Activated CD4-positive, alpha-beta T cell treated with anti-CD3 and anti-CD28 coated beads, Interleukin-2, amount 50 U/mL, for 16 hours (primary cell): ENCODE data around the gene RNF111.
A peak's percentile ranks its signal among the peaks of the same experiment; 100 is the strongest.
"Not testable (repeated sequence)": the region's sequence is repeated elsewhere in the genome, so short reads cannot be mapped to it uniquely, and the experiment has no call there.

ENCODE experiments used
- DNase-seq: peaks from one replicate; pipeline ENCODE4 v3.0.0-alpha.2; 2020

RNF111 gene

DNA sequence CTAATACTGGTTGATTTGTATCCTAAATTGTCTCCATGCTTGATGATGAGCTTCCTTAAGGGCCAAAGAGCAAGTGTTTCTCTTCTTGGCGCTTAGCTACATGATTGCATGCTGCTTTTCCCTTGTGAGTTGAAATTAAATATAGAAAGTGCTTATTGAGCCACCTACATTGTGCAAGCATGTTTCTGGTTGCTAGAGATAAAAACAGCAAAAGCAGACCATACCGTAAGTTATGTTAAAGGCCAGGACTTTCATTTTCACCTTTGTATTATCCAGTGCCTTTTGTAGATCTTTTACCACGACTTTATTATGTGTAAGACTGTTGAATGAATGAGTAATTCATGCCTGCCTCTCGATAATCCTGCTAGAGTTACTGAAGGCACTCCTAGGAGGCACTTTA lies 75.6 kb downstream of the RNF111 start:
- no peak for DNase-seq

DNA sequence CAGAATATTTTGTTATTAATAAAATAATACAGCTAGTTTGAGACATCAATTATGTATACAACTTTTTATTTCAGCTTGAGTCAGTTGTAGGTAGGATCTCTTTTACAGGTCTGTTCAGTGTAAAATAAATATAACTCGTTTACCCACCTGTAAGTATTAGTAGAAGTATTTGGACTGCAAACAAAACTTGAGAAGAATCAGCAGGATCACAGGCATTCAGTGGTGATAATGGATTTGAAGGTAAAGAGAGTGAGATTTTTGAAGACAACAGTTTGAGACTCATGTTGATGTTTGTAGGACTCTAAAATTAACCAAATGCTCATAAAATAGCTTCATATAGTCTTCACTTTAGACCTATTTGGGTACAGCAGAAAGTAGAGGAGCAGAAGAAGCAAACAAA lies 82.0 kb downstream of the RNF111 start:
- no peak for DNase-seq

DNA sequence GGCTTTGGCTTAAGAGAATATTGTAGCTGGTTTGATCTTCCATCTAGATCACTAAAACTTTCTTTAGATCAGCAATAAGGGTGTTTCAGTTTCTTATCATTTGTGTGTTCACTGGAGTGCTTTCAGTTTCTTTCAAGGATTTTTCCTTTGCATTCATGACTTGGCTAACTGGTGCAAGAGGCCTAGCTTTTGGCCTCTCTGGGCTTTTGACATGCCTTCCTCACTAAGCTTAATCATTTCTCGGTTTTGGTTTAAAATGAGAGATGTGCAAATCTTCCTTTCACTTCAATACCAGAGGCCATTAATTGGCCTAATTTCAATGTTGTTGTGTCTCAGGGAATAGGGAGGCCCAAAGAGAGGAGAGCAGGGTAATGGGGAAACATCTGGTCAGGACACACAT lies 87.1 kb downstream of the RNF111 start:
- DNase-seq: peak; percentile 41

DNA sequence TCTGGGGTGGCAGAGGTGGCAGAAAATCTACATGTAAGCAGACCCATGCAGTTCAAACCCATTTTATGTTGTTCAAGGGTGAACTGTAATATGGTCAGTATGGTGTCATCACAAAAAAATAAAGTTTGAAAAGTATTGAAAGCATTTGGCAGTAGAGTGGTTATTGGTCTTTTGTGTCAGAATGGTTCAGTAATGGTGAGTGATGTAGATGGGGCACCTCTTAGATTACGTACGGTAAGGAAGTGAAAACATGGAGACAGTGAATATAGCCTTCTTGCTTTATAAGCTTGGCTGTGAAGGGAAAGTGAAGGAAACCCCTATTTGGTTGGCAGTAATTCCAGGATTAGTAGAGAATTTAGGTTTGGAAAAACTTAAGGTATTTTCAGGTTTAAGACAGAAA lies 100.3 kb downstream of the RNF111 start:
- no peak for DNase-seq

DNA sequence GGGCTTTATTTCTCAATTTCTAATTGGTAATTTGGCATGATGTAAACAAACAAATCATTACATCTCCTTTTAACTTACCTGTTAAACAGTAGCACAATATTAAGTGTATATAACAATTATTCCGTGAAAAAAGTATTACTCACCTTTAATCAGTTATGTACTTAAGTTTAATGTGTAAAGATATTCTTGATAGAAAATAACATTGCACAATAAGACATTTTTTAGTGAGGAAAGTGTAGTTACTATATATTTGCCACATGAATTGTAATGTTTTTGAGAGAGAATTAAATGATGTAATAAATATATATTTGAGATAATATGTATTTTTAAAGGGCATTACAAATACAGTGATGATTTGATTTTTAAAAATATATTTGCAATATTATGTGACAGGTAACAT lies 106.6 kb downstream of the RNF111 start:
- no peak for DNase-seq

DNA sequence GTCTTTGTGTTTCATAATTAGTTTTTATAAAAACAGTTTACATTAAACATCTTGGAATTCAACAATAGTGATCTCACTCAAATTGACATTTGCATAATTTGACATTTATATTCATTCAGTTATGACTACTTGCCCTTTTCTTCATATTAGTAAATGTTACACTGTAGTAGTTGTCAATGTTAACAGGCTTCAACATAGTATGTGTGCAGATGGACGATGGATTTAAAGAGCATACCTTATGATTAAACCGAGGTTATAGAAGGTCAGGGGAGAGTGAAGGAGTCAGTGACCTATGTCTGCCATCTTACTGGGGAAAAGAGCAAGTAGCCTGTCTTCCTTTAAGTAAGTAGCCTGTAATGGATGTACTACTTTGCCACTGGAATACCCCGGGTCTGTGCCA lies 109.0 kb downstream of the RNF111 start:
- no peak for DNase-seq

DNA sequence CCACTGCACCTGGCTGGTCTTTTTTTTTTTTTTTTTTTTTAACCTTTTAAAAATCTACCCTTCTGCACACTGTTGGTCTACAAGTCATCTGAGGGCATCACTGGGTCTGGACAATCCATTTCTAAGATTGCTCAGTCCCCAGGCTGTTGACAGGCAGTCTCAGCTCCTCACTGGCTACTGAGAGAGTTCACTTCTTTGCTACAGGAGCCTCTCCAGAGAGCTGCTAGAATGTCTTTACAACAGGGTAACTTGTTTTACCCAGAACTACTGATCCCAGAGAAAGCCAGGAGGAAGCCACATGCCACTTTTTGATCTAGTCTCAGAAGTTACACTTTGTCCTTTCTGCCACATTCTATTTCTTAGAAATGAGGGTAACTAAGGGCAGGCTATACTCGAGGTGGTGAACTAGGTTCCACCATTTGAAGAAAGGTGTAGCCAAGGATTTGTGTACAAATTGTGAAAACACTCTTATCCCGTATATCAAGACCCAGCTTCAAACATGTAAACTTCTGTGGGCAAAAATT lies 111.8 kb downstream of the RNF111 start:
- no peak for DNase-seq

DNA sequence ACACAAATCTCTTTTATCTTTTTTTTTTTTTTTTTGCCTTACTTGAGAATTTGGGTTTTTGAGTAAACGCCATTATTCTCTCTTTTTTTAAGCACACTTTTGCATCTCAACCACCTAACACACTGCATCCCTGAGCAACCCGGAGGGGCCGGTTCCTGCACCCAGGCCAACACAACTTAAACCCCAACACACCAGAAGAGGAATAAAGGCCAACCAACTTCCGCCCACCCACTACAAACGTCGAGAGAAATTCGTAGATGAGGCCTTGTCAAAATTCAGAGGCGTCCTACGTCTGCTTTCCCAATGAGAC lies 117.1 kb downstream of the RNF111 start:
- DNase-seq: no peak

DNA sequence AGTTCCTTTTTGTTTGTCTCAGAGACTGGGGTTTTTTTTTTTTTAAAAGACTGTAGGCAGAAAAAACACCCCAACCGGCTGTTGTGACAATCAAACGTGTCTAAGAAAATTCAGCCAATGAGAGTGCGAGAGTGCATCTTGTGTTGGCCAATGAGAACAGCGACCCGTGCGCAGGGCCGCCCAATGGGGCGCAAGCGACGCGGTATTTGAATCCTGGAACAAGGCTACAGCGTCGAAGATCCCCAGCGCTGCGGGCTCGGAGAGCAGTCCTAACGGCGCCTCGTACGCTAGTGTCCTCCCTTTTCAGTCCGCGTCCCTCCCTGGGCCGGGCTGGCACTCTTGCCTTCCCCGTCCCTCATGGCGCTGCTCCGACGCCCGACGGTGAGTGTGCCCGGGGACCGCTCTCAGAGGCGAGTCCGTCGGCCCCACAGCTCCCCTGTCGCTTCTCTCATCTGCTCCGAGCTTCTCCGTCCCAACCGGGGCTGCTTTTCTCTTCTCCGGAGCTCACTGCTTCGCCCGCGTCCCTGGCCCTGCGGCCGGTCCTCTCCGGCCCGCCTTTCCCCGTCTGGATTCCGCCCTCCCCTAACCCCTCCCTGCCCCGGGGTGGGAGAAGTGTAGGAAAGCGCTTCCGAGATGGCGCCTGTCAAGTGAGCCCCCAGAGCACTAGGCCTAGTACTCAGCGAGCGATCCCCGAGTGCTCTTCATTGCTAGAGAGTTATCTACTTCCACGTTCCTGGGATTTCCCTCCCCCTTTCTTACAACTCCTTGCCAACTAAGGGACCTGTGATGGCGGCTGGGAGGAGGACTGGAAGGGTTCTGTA lies 117.7 kb downstream of the RNF111 start, which contains the start of gene CCNB2:
Gene CCNB2, plus strand, starts transcription at position 235 of the 821 bp plus-strand sequence. Its CDS starts 123 bp downstream, at position 358.
- DNase-seq: peak; percentile 94

DNA sequence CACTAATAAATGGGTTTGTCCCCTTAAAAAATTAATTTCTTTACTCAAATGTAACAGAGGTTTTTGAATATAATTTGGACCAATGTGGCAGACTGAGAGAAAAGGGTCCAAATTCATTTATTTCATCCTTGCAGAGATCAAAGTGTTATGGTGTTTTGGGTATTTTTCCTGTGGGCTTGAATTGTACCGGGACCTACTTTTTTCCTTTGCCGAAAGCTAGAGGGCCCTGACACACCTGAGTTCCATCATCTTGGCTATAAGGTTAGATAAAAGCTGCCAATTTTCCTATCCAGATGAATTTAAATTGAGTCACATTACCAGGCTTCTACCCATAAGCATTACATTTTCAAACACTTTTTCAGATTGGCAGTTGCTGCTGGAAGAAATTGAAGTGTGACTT lies 118.4 kb downstream of the RNF111 start:
- no peak for DNase-seq

DNA sequence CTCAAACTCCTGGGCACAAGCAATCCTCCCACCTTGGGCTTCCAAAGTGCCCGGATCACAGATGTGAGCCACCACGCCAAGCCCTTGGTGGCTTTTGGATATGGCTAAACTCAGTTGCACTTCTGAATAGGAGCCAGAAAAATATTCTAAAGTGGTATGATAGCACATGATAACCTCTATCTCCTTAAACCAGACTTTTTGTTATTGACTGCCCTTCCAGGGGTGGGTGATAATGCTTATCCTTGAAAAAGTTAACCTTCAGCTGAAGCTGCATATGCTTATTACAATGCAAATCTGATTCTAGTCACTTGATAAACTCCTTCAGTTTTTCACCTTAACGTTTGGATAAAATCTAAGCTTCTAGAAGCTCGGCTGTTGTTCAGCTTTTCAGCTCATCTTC lies 123.8 kb downstream of the RNF111 start:
- no peak for DNase-seq

DNA sequence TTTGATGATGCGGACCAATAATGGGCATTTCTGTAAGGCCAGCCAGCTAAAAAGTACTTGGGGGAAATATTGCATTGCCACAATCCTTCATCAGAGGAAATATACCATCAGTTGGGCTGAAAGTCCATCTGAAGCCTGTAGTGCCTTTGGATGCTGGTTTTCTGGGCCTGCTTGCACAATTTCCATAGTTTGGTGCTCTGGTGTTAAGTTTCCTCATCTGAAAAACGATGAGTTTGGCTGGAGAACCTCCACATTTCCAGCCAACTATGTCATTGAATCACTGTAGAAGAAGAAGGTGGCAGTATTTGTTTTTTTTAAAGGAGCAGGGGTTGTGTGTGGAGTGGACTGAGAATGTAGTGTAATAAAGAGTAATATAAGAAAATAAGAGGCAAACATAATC lies 127.6 kb downstream of the RNF111 start:
- DNase-seq: no peak

DNA sequence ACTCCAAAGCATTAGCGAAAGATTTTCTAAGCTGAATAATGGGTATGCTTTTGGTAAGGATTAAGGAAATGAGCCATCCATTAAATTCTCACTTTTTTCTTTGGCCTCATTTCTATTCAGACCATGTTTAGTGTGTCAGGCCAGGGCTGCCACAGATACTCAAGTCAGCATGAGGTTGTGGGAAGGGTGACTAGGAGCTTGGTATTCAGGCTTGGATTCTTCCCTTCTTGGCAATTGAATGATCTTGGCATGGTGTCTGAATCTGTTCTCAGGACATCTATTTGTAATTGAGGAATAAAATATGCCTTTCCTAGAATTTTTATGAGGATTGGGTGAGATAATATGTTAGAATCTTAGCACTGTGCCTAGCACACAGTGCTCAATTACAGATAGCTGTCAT lies 128.7 kb downstream of the RNF111 start:
- DNase-seq: no peak

DNA sequence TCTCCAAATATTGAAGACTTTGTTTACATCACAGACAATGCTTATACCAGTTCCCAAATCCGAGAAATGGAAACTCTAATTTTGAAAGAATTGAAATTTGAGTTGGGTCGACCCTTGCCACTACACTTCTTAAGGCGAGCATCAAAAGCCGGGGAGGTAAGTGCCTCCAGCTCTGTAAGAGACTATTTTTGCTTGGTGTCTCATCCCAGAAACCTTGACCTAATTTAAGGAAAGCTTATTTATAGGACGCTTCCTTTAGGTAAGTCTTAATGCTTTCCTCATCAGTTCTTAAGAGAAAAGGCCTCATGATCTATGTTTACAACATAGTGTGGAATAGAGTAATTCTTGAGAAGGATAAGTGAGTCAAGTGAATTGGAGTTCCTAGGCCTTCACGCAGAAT lies 129.3 kb downstream of the RNF111 start:
- no peak for DNase-seq

DNA sequence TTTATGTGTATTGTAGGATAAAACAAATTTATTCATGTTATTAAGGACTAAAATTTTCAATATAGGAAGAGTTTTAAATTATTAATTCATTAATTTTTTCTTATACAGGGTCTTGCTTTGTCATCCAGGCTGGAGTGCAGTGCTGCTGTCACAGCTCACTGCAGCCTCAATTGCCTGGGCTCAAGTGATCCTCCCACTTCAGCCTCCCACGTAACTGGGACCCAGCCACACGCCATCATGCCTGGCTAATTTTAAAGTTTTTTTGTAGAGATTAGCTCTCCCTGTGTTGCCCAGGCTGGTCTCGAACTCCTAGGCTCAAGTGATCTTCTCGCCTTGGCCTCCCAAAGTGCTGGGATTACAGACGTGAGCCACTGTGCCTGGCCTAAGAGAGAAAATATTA lies 132.2 kb downstream of the RNF111 start:
- no peak for DNase-seq

DNA sequence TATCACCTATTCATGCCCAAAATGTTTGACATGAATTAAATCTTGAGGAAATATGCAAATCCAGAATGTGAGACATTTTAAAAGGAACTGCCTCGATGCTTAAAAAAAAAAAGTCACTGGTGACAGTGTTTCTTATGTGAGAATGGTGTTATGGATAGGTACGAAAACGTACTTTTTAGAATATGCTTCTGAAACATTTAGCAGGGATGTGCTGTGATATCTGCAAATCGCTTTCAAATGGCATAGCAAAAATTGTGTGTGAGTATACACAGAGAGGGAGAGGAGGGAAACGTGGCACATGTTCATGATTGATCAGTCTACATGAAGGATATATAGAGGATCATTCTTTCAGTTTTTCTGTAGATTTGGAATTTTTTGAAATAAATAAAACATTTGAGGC lies 133.5 kb downstream of the RNF111 start:
- DNase-seq: no peak

DNA sequence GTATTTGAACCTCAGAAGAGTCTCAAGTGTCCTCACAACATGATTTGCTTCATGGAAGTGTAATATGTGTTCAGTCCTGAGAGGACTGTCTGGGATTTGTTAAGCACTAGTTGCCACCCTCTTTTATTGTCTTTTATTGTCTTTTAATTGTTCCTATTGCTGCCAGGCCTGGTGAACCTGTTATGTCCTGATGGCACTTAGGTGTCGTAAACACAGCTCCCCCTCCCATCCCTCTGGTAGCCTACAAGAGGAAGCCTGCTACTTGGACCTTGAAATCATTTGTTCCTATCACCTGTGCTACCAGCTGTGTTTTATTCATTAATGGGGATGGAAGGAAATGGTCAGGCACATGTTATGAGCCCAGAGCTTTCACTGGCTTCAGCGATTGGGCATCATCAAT lies 136.8 kb downstream of the RNF111 start:
- DNase-seq: no peak

DNA sequence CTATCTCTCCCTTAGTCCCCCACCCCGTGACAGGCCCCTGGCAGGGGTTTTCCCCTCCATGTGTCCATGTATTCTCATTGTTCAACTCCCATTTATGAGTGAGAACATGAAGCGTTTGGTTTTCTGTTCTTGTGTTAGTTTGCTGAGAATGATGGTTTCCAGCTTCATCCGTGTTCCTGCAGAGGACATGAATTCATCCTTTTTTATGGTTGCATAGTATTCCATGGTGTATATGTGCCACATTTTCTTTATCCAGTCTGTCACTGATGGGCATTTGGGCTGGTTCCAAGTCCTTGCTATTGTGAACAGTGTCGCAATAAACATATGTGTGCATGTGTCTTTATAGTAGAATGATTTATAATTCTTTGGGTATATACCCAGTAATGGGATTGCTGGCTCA lies 138.2 kb downstream of the RNF111 start:
- DNase-seq: not testable (repeated sequence)

DNA sequence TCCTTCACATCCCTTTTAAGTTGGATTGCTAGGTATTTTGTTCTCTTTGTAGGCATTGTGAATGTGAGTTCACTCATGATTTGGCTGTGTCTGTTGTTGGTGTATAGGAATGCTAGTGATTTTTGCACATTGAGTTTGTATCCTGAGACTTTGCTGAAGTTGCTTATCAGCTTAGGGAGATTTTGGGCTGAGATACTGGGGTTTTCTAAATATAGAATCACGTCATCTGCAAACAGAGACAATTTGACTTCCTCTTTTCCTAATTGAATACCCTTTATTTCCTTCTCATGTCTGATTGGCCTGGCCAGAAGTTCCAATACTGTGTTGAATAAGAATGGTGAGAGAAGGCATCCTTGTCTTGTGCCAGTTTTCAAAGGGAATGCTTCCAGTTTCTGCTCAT lies 139.8 kb downstream of the RNF111 start:
- not testable (repeated sequence) for DNase-seq

DNA sequence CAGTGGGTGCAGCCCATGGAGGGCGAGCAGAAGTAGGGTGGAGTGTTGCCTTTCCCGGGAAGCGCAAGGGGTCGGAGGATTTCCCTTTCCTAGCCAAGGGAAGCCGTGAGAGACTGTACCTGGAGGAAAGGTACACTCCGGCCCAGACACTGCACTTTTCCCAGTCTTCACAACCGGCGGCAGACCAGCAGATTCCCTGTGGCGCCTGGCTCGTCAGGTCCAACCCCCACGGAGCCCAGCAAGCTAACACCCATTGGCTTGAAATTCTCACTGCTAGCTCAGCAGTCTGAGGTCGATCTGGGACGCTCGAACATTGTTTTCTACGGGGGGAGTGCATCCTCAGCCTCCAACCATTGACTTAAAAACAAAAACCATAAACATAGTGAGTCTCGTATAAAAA lies 144.0 kb downstream of the RNF111 start:
- no peak for DNase-seq

DNA sequence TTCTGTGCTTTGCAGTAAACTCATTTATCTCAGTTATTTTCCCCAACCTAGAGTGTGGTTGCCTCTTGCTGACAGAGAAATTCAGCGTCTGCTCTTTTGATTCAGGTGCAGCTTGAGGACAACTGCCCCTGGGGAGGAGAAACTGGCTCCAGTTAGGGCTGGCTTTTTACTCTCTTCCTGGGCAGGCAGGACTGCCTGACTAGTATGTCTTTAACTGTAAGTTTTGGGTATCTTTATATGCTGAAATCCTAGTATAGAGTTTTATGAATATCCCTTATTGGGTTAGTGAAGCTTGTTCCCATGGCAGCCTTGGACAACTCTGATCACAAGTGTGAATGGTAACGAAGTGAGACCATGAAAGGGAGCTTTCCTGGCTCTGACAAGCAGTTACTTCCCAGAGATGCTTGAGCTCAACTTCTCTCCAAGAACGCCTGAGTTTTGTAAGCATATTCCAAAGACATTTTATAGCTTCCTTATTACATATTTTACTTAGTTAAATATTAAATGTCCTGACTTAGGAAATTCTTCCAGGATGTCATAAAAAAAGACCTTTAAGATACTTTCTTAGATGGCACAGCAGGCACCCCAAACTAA lies 144.6 kb downstream of the RNF111 start:
- DNase-seq: no peak

DNA sequence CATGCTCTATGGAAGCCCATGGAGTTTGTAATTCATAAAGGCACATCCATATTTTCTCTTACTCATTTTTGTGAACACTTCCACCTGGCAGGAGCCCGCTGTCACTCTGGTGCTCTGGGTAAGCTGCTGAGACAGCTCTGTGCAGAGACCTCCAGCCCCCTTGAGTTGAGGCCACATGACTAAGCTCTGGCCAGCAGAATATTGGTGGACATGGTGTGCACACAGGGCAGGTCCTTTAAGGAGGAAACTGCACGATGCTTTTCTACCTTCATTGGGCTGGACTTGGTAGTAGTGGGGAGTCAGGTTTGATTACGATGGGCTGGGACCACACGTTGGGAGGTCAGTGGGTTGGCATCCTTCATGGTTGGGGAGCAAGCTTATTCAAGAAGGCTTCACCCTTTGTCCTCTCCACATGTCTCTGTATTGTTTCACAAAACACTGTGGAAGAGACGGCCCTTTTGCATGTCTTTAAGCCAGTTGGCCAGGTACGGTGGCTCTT lies 146.5 kb downstream of the RNF111 start:
- DNase-seq: no peak

DNA sequence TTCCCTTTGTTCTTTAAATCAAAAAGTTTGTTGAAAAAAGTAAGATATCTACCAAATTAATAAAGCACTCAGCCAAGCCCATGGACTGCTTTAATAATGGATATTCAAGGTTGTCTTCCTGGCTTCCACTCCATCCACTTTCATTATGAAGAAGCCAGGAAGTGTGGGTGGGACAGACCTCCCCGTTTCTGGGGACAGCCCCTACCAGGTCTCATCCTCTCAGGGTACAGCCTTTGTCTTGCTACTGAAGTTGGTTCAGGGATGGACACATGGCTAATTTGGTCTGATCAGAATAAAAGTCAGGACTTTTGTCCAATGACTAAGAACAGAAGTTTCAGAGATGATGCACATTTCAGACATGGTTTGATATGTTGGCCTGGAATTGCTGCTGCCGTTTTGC lies 150.1 kb downstream of the RNF111 start:
- DNase-seq: peak; percentile 29

DNA sequence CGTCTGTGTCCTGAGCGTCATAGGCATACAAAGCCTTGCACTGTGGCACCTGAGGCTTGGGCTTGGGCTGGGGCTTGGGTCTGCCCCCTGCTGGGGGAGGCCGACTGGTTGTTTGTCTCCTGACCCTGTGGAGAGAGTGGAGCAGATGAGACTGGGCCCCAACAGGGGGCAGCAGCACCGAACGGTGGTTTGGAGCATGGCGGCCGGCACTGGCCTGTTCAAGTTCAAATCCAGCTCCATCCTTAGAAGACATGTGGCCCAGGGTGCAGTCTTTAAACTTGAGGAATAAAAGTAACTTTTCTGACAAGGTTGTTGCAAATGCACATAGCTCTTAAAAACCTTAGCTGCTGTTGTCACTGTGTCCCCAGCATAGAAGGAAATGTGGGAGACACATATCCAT lies 150.8 kb downstream of the RNF111 start:
- peak; percentile 64 for DNase-seq
